IPS DF 6.9 (cell line): ENCODE results near the gene PSG7.
"Not testable (repeated sequence)": the region's sequence is repeated elsewhere in the genome, so short reads cannot be mapped to it uniquely, and the experiment has no call there.

Experiments
- DNase-seq: peaks from one replicate; pipeline ENCODE4 v3.0.0-alpha.2; 2013; ENCODE audit warnings: low read depth, low spot score
- H3K27ac ChIP-seq: one replicate; pipeline ENCODE4 v1.5.1; 2013; ENCODE audit warnings: low read length, control low read depth
- H3K27me3 ChIP-seq: 2 replicates; pipeline ENCODE4 v1.6.1; 2013; ENCODE audit warnings: mild to moderate bottlenecking, low read length; ENCODE audit not compliant: control insufficient read depth, insufficient read depth
- H3K36me3 ChIP-seq: 2 replicates; pipeline ENCODE4 v1.6.1; 2013; ENCODE audit warnings: low read length; ENCODE audit not compliant: control insufficient read depth, insufficient read depth
- H3K4me1 ChIP-seq: 2 replicates; pipeline ENCODE4 v1.6.1; 2013; ENCODE audit warnings: low read length; ENCODE audit not compliant: control insufficient read depth, insufficient read depth
- H3K4me3 ChIP-seq: 2 replicates; pipeline ENCODE4 v1.5.1; 2013; ENCODE audit warnings: mild to moderate bottlenecking, low read length
- H3K9me3 ChIP-seq: 2 replicates; pipeline ENCODE4 v1.6.1; 2013; ENCODE audit warnings: low read length, inconsistent platforms; ENCODE audit not compliant: control insufficient read depth, insufficient read depth
- WGBS: extraction: QIAGEN DNeasy Blood & Tissue Kit; methylation state at CpG from one replicate; pipeline ENCODE4 v1.1.7; 2013; ENCODE audit warnings: mixed read lengths, missing lambda C conversion rate; ENCODE audit not compliant: insufficient read length, insufficient coverage; 5-methylcytosine and 5-hydroxymethylcytosine counted together

PSG7 gene

DNA sequence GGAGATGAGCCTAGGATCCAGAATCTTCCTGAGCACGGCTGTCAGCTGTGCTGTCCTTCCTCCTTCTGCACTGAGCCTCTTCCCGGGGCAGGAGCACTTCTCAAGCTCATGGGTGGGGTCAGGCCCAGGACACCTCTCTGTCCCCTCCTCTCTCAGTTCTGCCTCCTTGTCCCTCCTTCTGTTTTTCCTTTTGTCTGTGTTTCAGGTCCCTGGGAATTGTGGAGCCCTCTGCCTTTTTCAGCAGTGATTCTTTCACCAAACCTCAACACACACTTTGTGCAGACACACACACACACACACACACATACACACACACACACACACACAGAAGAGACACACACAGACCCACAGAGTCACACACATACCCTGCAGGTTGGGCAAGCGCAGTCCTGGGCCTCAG lies at the start of gene PSG7:
TSS of gene PSG7 (minus strand) at position 101 of the 400 bp plus-strand sequence. CDS start 131 bp downstream, outside the sequence.
- H3K27me3 ChIP-seq, H3K27ac ChIP-seq, H3K36me3 ChIP-seq, H3K4me1 ChIP-seq, H3K4me3 ChIP-seq, H3K9me3 ChIP-seq, DNase-seq: not testable (repeated sequence)
- no CpG with 5 or more reads among the region's 3 CpGs for WGBS

DNA sequence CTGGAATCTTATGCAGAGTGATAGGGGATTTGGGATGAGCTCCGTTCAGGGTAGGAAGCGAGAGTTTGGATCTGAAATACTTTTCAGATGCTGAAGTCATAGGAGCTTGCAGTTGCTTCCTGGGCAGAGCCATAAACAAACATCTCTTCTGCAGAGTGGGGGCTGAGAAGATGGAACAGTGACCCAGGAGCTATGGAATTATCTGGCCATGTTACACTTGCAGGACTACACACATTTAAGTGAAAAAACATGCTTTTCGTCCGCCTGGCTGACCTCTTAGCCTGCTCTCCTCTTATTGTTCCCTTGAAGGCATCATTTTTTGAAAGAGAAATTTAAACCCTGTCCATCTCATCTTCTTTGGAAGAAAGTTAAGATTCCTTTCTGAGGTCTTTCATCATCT lies 48.6 kb upstream of the PSG7 start:
- H3K4me1 ChIP-seq = no peaks in the 10 kb centered on the region
- no CpG with 5 or more reads among the region's 4 CpGs for WGBS
- no peak overlapping the region for H3K27ac ChIP-seq
- H3K36me3 ChIP-seq = no peaks in the 10 kb centered on the region
- DNase-seq = no peak
- H3K9me3 ChIP-seq = no peaks in the 10 kb centered on the region
- no peak overlapping the region for H3K4me3 ChIP-seq
- H3K27me3 ChIP-seq = no peaks in the 10 kb centered on the region

DNA sequence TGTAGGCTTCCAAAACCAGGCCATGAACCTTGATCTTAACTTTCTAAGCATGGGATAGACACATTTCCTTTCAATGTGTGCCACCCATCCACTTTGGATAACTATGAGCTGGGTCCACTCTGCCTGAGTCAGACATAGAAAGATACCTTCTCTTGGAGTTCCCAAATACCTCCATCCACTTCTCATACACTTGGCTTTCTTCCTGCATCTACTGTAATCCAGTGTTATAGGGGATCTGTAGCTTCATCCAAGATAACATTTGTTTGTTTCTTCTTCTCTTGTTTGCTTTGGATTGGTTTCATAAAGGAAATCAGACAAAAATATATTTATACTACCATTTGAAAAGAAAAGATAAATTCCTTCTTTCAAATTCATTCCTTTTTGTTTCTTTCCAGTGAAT lies 45.1 kb upstream of the PSG7 start:
- DNase-seq, H3K36me3 ChIP-seq, H3K4me3 ChIP-seq, H3K4me1 ChIP-seq, H3K27ac ChIP-seq, H3K9me3 ChIP-seq, H3K27me3 ChIP-seq: not testable (repeated sequence)

DNA sequence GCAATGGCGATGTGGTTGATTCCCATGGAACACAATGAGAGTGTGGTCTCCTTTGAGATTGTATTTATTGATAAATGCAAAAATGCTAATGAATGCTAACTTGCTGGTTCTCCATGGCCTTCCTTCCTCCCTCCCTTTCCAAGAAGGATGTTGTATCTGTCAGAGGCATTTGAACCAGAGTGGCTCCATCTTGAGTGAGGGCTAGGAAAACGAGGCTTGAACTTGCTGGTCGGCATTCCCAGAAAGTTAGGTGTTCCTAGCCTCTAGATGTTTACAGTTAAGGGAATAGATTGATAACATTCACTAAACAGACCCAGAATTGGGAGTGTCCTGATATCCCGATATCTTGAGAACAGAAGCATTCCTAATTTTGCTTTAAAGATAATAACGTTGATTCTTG lies 34.4 kb upstream of the PSG7 start:
- not testable (repeated sequence) for H3K27ac ChIP-seq, H3K27me3 ChIP-seq, H3K36me3 ChIP-seq, H3K4me1 ChIP-seq, H3K9me3 ChIP-seq, DNase-seq, H3K4me3 ChIP-seq
- WGBS = no CpG with 5 or more reads among the region's 5 CpGs

DNA sequence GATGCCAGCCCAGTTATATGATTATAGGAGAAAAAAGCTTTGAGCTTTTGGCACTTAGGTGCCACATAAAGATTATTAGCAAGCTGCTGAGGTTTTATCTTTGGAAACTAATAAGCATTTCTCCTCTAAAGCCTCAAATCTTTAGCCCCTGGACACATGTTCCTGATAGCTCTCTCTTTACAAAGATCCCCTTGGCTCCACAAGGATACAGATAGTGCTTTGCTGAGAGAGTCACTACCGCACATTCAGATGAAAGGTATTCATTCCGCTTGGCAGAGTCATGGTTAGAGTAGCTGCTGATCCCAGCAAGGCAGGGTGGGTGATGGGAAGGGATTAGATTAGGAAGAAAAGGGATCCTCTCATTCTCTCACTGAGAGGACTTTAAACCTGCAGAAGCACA lies 28.2 kb upstream of the PSG7 start:
- Histone ChIP-seq H3K4me1 (no peaks in the 10 kb centered on the region), H3K36me3 (no peaks in the 10 kb centered on the region), H3K9me3 (no peaks in the 10 kb centered on the region), H3K27ac (no peak overlapping the region), H3K27me3 (no peaks in the 10 kb centered on the region), H3K4me3 (no peak overlapping the region)
- WGBS = no CpG with 5 or more reads among the region's 2 CpGs
- DNase-seq = no peak

DNA sequence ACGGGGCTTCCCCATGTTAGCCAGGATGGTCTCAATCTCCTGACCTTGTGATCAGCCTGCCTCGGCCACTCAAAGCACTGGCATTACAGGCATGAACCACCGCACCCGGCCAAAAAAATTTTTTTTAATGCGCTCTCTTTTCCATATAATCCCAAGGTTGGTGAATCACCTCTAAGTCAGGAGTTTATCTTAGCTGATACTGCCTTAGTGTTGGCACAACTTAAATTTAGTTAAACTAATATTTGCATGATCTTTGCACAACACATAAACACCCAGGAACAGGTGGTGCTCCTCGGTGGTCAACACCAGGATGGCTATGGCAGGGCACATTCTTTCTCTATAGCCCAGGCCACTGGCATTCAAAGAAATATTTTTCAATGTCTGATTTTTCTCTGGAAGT lies 24.1 kb upstream of the PSG7 start:
- Histone ChIP-seq H3K9me3 (no peaks in the 10 kb centered on the region), H3K27ac (no peak overlapping the region), H3K27me3 (no peaks in the 10 kb centered on the region), H3K4me3 (no peak overlapping the region), H3K36me3 (no peaks in the 10 kb centered on the region), H3K4me1 (no peaks in the 10 kb centered on the region)
- WGBS = no CpG with 5 or more reads among the region's 6 CpGs
- DNase-seq = no peak

DNA sequence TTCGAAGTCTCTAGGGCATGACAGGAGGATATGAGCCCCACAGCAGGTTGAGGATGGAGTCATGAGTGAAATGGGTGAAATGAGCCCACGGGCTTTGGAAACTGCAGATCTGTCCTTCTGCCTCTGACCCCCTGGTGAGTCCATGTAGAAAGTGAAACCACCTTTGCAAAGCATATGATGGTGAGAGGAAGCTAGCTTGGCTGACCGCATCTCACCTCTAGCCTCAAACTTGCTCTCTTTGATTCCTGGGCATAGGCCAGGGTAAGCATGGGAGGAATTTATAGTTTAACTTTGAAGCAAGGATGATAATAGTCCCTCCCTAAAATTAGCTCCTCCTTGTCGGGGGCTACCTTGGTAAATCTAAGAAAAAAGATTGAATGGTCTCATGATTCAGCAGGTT lies 15.1 kb upstream of the PSG7 start:
- H3K27ac ChIP-seq, H3K36me3 ChIP-seq, H3K9me3 ChIP-seq, H3K4me3 ChIP-seq, DNase-seq, H3K4me1 ChIP-seq, H3K27me3 ChIP-seq: not testable (repeated sequence)
- WGBS = no CpG with 5 or more reads among the region's 4 CpGs

DNA sequence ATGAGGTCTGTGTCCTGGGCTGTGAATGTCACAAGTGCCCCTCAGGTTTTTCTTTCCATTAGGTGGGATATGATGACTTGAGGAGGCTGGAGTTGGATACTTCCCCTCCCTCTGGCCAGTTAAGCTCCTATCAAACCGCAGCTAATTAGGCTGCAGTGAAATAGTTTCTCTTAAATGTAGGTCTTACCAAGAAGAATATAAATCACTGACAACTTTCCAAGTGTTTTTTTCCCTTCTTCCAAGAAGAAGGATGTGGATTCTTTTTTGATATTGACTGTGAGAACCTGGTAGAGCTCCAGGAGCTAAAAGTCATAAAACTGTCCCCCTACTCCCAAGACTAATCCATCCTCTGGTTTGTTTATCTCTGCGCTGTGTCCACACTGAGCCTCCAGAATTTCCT lies 14.5 kb upstream of the PSG7 start:
- not testable (repeated sequence) for H3K27ac ChIP-seq, H3K4me3 ChIP-seq, H3K36me3 ChIP-seq, DNase-seq, H3K27me3 ChIP-seq, H3K4me1 ChIP-seq, H3K9me3 ChIP-seq
- WGBS = no CpG with 5 or more reads among the region's 2 CpGs

DNA sequence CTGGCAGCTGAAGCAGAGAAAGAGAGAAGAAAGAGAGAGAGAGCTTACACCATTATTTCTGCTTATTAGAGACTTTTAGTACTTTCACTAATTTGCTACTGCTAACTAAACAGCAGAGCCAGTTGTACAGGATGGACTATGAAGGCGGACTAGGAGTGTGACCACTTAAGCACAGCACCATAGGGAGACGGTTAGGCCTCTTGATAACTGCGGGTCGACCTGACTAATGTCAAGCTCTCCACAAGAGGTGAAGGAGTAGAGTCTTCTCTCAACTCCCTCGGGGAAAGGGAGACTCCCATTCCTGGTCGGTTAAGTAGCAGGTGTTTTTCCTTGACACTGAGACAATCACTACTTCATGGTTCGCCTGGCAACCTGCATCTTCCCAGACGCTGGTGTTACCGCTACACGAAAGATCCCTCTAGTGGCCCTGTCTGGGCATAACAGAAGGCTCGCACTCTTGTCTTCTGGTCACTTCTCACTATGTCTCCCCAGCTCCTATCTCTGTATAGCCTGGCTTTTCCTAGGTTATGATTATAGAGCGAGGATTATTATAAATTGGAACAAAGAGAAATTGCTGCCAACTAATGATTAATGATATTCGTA lies 5.3 kb upstream of the PSG7 start:
- Histone ChIP-seq H3K9me3 (peaks cover 8% of the 10 kb centered on the region), H3K27me3 (no peaks in the 10 kb centered on the region), H3K4me1 (no peaks in the 10 kb centered on the region), H3K27ac (no peak overlapping the region), H3K36me3 (no peaks in the 10 kb centered on the region), H3K4me3 (no peak overlapping the region)
- WGBS = no CpG with 5 or more reads among the region's 13 CpGs
- no peak for DNase-seq

DNA sequence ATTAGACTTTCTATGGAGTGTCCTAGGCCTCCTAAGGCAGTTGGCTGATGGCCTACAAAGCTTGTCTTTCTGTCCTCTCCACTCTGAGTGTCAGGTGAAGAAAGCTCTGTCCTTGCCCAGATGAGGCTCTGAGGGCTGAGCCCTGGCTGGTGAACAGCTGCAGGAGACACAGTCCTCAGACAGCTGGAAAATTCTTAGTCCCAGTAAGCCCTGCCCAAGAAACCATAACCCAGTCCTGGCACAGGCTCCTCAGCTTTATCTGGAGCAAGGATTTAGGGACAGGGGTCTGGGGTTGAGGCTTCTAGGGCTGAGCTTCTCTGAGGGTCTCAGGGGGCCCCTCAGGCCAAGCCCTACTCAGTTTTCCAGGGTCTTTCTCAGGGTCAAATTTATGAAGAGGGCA lies 2.3 kb downstream of the PSG7 start:
- H3K36me3 ChIP-seq, H3K27me3 ChIP-seq, H3K4me1 ChIP-seq, H3K27ac ChIP-seq, DNase-seq, H3K4me3 ChIP-seq, H3K9me3 ChIP-seq: not testable (repeated sequence)

DNA sequence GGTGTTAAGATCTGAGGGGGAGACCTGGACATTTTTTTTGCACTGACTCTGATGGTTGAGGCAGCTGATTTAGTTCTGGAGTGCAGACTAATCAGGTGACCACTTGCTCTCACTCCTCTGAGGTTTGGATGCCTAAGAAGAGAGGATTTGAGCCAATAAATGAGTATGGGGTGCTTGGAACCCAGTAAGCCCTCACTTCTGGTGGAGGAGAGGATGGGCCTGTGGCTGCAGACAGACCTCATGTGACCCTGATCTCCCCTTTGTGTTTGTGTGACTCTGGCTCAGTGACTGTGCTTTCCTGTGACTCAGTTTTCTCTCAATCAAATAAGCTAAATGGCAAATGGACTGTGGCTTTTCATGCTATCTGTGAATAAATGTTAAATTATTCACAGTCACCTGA lies 2.8 kb downstream of the PSG7 start:
- not testable (repeated sequence) for H3K27ac ChIP-seq, H3K4me1 ChIP-seq, DNase-seq, H3K4me3 ChIP-seq, H3K27me3 ChIP-seq, H3K9me3 ChIP-seq, H3K36me3 ChIP-seq
